Vagina (tissue), 2 donors: Measurements from ENCODE around the gene UNKL. TPM values are rescaled to one million over a fixed set of nuclear protein-coding genes. Genes with fewer than 3 reads are reported as not detected.

Experiments
- DNase-seq, 2 donors: peaks; one replicate each; pipeline ENCODE4 v3.0.0-alpha.2; 2017; ENCODE audit errors: extremely low spot score in 2 of 2
- H3K27ac ChIP-seq: fragments of 200-600 bp; sonication (generic); one replicate; pipeline ENCODE4 v1.5.1; 2019
- H3K27me3 ChIP-seq: fragments of 200-600 bp; sonication (generic); one replicate; pipeline ENCODE4 v1.5.1; 2019
- H3K36me3 ChIP-seq, 2 donors: fragments of 200-600 bp; sonication (generic); one replicate each; pipeline ENCODE4 v1.5.1; 2017 to 2019
- H3K4me1 ChIP-seq: fragments of 200-600 bp; sonication (generic); one replicate; pipeline ENCODE4 v1.5.1; 2019
- H3K4me3 ChIP-seq, 2 donors: fragments of 200-600 bp; sonication (generic); 1 replicate in 1 of 2; 2 replicates in 1 of 2; pipeline ENCODE4 v1.5.1; 2016 to 2019
- H3K9me3 ChIP-seq: fragments of 200-600 bp; sonication (generic); one replicate; pipeline ENCODE4 v1.5.1; 2019
- POLR2A ChIP-seq, 2 donors: fragments of 450-650 bp; IDR thresholded peaks; one replicate each; pipeline ENCODE4 v1.6.1; 2017; ENCODE audit warnings: antibody characterized with exemption in 2 of 2, mild to moderate bottlenecking in 2 of 2, moderate library complexity in 2 of 2
- POLR2AphosphoS5 ChIP-seq, 2 donors: sonication (generic); formaldehyde crosslinking; IDR thresholded peaks; one replicate each; pipeline ENCODE4 v1.9.0; 2017; ENCODE audit warnings: antibody characterized with exemption in 2 of 2, mild to moderate bottlenecking in 2 of 2, low read depth in 1 of 2; ENCODE audit not compliant: insufficient read depth in 1 of 2
- intact Hi-C: fragments of 100-400 bp; cut with DNase I; formaldehyde crosslinking; loops from one replicate; pipeline ENCODE4 v1.15.1; 2023
- total RNA-seq: library from RNA; depleted of rRNA; stranded (reverse); fragments of >200 nt; gene quantifications from one replicate; pipeline ENCODE4 v1.2.3, GENCODE V29; 2016
- TF ChIP-seq, protein P1 (sequence below), 3 experiments: fragments of 450-650 bp in 2 of 3; fragments of 200-600 bp in 1 of 3; sonication (generic) in 1 of 3; IDR thresholded peaks; one replicate each; pipeline ENCODE4 v1.5.1; 2017 to 2019; ENCODE audit warnings: antibody characterized with exemption in 3 of 3, mild to moderate bottlenecking in 2 of 3, moderate library complexity in 2 of 3

UNKL gene
- total RNA-seq, 1 donor from 2014 or later, result 32.9 TPM

DNA sequence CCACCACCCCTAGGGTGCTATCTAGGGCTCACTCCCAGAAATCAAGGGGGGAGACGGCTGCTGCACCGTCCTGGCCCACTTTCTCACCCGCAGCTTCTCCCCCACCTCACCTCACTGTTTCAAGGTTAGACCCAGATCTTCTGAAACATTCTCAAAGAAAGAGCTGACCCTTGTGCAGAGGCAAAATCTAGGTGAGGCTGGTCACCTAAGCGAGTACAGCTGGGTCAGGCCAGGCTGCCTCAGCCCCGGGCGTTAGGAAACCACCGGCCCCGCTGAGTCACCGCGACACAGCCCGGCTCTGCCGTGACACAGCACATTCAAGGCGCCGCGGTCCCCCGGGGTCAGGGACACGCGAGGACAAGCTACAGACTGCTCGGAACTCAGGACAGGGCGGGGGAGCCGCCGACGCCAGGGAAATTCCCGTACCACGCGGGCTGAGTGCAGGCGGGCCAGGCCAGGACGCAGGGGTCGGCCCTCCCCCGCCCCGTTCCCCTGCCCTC is 35.6 kb downstream of the UNKL start:
- Histone ChIP-seq H3K4me3 (peak overlapping the region; percentile 48 to 64), H3K27me3 (no peaks in the 10 kb centered on the region), H3K4me1 (peaks cover 21% of the 10 kb centered on the region), H3K27ac (no peak overlapping the region), H3K9me3 (no peaks in the 10 kb centered on the region), H3K36me3 (peaks cover 0 to 24% of the 10 kb centered on the region in 2 donors)
- TF ChIP-seq POLR2A (IDR thresholded peaks at IDR 0.05) (no peak), POLR2AphosphoS5 (IDR thresholded peaks at IDR 0.05; ENCODE audit: insufficient read depth in 1 of 2, low read depth in 1 of 2) (peak; percentile 27 to 43)
- TF ChIP-seq, protein P1, sequence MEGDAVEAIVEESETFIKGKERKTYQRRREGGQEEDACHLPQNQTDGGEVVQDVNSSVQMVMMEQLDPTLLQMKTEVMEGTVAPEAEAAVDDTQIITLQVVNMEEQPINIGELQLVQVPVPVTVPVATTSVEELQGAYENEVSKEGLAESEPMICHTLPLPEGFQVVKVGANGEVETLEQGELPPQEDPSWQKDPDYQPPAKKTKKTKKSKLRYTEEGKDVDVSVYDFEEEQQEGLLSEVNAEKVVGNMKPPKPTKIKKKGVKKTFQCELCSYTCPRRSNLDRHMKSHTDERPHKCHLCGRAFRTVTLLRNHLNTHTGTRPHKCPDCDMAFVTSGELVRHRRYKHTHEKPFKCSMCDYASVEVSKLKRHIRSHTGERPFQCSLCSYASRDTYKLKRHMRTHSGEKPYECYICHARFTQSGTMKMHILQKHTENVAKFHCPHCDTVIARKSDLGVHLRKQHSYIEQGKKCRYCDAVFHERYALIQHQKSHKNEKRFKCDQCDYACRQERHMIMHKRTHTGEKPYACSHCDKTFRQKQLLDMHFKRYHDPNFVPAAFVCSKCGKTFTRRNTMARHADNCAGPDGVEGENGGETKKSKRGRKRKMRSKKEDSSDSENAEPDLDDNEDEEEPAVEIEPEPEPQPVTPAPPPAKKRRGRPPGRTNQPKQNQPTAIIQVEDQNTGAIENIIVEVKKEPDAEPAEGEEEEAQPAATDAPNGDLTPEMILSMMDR (IDR thresholded peaks at IDR 0.05), result no peak
- DNase-seq, result no peak
- intact Hi-C loops, result no loop called here

DNA sequence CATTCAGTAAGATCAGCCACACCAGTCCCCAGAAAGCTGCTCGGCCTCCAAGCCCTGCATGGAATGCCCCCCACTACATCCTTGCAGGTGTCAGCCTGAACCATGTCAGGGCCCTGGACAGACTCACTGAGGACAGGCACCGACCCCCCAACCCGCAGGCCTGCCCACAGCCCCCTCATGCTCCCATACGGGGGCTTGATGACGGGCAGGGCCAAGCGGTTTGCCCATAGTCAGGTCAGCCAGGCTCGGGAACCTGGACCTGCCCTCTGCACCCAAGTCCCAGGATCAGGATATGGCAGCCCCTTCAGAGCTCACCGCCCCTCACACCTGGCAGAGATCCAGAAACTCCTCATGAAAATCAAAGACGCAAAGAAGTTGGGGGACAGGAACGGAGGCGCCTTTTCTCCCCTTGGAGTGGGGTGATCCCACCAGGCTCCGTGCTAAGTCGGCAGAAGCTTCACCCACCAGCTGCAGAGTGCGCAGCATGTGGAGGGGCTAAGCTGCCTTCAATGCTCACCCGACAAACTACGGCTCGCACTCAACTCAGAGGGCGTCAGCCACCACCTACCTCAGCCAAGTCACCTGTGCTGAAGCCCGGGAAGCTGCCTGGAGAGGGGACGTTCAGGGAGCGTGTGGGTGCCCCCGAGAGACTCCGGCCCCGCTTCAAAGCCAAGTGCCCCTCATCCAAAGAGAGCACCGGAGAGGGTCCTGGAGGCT is 36.3 kb downstream of the UNKL start:
- Histone ChIP-seq H3K36me3 (peaks cover 0 to 24% of the 10 kb centered on the region in 2 donors), H3K9me3 (no peaks in the 10 kb centered on the region), H3K4me1 (peaks cover 21% of the 10 kb centered on the region), H3K27me3 (no peaks in the 10 kb centered on the region), H3K4me3 (peak overlapping the region in 1 of 2 donors; percentile 64), H3K27ac (no peak overlapping the region)
- intact Hi-C loops, result no loop called here
- DNase-seq, result no peak
- TF ChIP-seq, protein P1 (IDR thresholded peaks at IDR 0.05), result no peak

DNA sequence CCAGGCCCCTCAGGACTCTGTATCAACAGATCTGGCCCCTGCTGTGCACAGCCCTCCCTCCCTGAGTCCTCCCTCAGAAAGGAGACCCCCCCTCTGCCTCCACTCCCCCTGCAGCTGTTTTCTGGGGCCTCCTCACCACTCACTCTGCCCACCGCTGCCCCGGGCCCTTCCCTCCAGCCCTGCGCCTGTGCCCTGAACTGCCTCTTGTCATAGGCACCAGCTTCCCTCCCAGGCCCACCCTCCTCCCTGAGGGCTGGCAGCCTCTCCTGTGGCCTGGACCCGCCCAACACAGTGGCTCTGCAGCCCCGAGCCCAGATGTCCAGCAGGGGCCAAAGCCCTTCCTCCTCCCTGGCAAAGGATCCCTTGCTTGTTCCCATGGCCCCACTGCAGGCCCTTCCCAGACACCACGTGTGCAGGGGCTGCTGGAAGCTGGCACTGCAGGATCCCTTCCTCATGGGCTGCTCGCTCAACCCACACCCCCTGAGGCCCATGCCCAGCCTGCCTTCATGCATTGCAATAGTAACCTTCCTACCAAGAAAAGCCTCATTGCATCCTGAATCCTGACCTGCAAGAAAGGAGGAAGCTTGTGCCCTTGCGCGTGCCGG is 37.0 kb downstream of the UNKL start:
- Histone ChIP-seq H3K9me3 (no peaks in the 10 kb centered on the region), H3K27ac (no peak overlapping the region), H3K36me3 (peaks cover 0 to 24% of the 10 kb centered on the region in 2 donors), H3K27me3 (no peaks in the 10 kb centered on the region), H3K4me1 (peaks cover 21% of the 10 kb centered on the region), H3K4me3 (no peak overlapping the region)
- intact Hi-C loops, result no loop called here
- TF ChIP-seq, protein P1 (IDR thresholded peaks at IDR 0.05), result no peak
- TF ChIP-seq POLR2AphosphoS5 (IDR thresholded peaks at IDR 0.05; ENCODE audit: insufficient read depth in 1 of 2, low read depth in 1 of 2) (no peak), POLR2A (IDR thresholded peaks at IDR 0.05) (no peak)
- no peak for DNase-seq

DNA sequence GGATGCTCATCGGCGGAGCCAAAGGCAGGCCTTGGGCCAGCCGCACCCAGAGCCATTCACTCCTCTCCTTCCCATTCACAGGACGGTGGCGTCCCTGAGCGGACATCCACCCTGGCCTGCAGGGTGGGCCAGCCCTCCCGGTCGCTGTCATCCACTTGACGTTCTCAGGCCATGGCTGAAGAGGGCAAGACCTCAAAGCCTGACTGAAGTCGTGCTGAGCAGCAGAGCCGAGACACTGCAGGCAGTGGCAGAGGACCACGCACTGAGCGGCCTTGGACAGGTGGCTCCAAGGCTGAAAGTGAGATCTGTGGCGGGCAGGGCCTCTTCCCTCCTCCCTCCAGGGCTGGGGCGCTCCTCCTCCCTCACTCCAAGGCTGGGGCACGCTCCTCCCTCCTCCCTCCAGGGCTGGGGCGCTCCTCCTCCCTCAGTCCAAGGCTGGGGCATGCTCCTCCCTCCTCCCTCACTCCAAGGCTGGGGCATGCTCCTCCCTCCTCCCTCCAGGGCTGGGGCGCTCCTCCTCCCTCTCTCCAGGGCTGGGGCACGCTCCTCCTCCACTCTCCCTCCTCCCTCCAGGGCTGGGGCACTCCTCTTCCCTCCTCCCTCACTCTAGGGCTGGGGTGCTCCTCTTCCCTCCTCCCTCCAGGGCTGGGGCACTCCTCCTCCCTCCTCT is 38.6 kb downstream of the UNKL start:
- no peak for TF ChIP-seq POLR2AphosphoS5 (IDR thresholded peaks at IDR 0.05; ENCODE audit: insufficient read depth in 1 of 2, low read depth in 1 of 2)
- TF ChIP-seq, protein P1 (IDR thresholded peaks at IDR 0.05), result no peak
- intact Hi-C loops, result no loop called here

More for the DNA sequence above, 38.6 kb downstream of the UNKL start:
- DNase-seq, result no peak
- peaks cover 21% of the 10 kb centered on the region for H3K4me1 ChIP-seq
- no peak overlapping the region for H3K4me3 ChIP-seq
- no peaks in the 10 kb centered on the region for H3K27me3 ChIP-seq
- no peak overlapping the region for H3K27ac ChIP-seq
- H3K36me3 ChIP-seq, result peaks cover 0 to 15% of the 10 kb centered on the region in 2 donors
- no peaks in the 10 kb centered on the region for H3K9me3 ChIP-seq
